ENCODE results near the gene NUP214. TPM values are rescaled to one million over a fixed set of nuclear protein-coding genes. Genes with fewer than 3 reads are reported as not detected.
A peak's percentile ranks its signal among the peaks of the same experiment; 100 is the strongest.

The NUP214 gene
- 53.0 TPM for total RNA-seq

- Histone ChIP-seq H3K27me3 (ENCODE audit: insufficient read depth, low read length) (no peaks in the 10 kb centered on the region), H3K4me1 (ENCODE audit: insufficient read depth, low read length) (peaks cover 21% of the 10 kb centered on the region), H3K9me3 (ENCODE audit: low read depth, low read length) (no peaks in the 10 kb centered on the region), H3K4me3 (ENCODE audit: low read length) (peak within 1 kb of the TSS; percentile 90)
Observed at GRCh38 chr9:131125288-131126058, at the start of gene NUP214. Gene NUP214 (plus strand): TSS chr9:131125586. CDS start chr9:131125705, 119 bp downstream.

GRCh38 chr9:131076347-131077195, 48.8 kb upstream of the NUP214 start:
- Histone ChIP-seq H3K4me1 (ENCODE audit: insufficient read depth, low read length) (no peaks in the 10 kb centered on the region), H3K9me3 (ENCODE audit: low read depth, low read length) (no peaks in the 10 kb centered on the region), H3K27me3 (ENCODE audit: insufficient read depth, low read length) (no peaks in the 10 kb centered on the region), H3K4me3 (ENCODE audit: low read length) (no peak overlapping the region)

DNA sequence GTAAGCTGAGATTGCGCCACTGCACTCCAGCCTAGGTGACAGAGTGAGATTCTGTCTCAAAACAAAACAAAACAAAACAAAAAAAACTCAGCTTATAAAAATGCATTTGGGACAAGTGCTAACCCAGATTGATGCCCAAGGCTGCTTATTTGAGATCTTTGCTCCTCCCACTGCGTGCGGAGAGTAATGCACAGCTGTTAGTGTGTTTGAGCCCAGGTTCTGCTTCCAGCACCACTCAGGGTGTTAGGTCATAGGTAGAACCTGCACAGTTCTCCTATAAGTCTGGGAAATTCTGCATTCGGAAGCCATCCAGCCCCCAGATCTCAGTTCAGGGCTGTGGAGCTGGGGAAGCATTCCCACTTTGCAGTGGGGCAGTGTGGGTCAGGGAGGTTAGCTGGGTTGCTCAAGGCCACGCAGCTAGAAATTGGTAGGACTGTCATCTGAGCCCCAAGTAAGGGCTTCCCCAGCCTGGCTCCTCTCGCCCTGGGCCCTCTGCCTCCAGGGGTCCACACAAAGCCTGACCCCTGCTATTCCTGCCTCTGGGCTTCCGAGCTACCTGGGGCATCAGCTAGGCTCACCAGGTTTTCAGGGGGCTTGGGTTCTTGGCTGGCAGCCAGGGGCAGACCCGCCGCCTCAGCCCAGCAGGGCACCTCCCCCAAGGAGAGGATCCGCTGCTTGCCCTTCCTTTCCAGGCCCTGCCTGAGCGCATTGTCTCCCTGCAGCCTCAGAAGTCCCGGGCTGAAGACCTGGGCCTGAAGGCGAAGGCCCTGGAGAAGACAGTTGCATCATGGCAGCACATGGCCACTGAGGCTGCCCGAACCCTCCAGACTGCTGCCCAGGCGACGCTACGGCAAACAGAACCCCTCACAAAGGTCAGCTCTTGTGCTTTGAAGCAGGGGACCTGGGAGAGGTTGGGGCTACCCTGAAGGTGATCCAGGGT, 46.7 kb upstream of the NUP214 start:
- no peak overlapping the region for H3K4me3 ChIP-seq (ENCODE audit: low read length)
- no peaks in the 10 kb centered on the region for H3K9me3 ChIP-seq (ENCODE audit: low read depth, low read length)
- no peaks in the 10 kb centered on the region for H3K4me1 ChIP-seq (ENCODE audit: insufficient read depth, low read length)
- no peaks in the 10 kb centered on the region for H3K27me3 ChIP-seq (ENCODE audit: insufficient read depth, low read length)

GRCh38 chr9:131080589-131080988, 44.8 kb upstream of the NUP214 start:
- no peak overlapping the region for H3K4me3 ChIP-seq (ENCODE audit: low read length)
- H3K9me3 ChIP-seq (ENCODE audit: low read depth, low read length), result no peaks in the 10 kb centered on the region
- H3K27me3 ChIP-seq (ENCODE audit: insufficient read depth, low read length), result no peaks in the 10 kb centered on the region
- H3K4me1 ChIP-seq (ENCODE audit: insufficient read depth, low read length), result no peaks in the 10 kb centered on the region

- no peaks in the 10 kb centered on the region for H3K4me1 ChIP-seq (ENCODE audit: insufficient read depth, low read length)
- H3K4me3 ChIP-seq (ENCODE audit: low read length), result no peak overlapping the region
- H3K27me3 ChIP-seq (ENCODE audit: insufficient read depth, low read length), result no peaks in the 10 kb centered on the region
- no peaks in the 10 kb centered on the region for H3K9me3 ChIP-seq (ENCODE audit: low read depth, low read length)
Observed at GRCh38 chr9:131081868-131082267, 43.5 kb upstream of the NUP214 start.

DNA sequence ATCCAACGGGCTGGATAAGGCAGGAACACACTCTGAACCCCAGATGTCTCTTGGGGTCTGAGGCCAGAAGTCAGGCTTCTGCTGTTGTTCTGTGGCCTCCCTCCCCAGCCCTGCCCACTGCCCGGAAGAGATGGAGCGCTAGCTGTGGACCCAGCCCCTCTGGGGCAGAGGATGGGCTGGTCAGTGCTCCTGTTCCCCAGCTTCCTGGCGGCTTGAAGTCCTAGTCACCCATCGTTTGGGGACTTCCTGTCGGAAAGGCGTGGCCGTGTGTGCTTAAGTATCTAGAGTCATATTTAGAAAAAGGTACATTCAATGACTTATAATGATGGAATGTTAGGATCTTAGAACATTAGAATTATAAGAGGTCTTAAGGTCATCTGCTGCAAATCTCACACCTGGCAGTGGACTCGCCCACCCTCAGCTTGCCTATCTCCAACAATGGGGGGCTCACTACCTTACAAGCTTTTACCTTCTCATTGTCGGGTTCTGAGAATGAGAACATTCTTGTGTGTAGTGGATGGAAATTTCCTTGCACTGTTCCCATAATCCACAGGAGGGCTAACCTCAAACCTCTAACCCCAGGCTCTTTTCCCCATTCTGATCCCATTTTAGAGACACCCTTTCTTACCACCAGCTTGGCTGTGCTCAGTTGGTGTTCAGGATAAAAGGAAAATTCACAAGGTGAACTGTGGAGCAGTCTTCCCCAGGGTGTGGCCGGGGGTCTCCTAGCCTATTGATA, 42.4 kb upstream of the NUP214 start:
- Histone ChIP-seq H3K4me1 (ENCODE audit: insufficient read depth, low read length) (no peaks in the 10 kb centered on the region), H3K9me3 (ENCODE audit: low read depth, low read length) (no peaks in the 10 kb centered on the region), H3K4me3 (ENCODE audit: low read length) (no peak overlapping the region), H3K27me3 (ENCODE audit: insufficient read depth, low read length) (no peaks in the 10 kb centered on the region)

DNA sequence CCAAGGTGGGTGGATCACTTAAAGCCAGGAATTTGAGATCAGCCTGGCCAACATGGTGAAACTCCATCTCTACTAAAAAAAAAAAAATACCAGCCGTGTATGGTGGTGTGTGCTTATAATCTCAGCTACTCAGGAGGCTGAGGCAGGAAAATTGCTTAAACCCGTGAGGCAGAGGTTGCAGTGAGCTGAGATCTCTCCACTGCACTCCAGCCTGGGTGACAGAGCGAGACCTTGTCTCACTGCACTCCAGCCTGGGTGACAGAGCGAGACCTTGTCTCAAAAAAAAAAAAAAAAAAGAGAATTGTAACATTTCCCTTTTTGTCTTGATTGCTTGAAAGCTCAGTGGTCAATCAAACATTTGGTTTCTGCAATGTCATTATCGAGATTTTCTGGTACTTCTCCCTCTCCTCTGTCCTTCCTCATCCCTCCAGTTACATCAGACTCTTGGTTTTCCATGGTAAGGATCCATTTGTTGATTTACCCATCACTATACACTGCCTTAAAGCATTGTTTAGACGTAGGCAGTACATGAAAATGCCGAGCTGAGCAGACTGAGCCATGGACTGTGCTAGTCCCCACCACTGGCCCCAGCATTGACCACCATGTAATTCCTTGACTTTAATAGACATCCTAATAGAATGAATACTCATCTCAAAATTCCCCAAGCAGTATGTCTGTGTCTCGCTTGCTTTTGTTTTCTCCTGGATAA, 40.6 kb upstream of the NUP214 start:
- Histone ChIP-seq H3K4me1 (ENCODE audit: insufficient read depth, low read length) (no peaks in the 10 kb centered on the region), H3K27me3 (ENCODE audit: insufficient read depth, low read length) (no peaks in the 10 kb centered on the region)

DNA sequence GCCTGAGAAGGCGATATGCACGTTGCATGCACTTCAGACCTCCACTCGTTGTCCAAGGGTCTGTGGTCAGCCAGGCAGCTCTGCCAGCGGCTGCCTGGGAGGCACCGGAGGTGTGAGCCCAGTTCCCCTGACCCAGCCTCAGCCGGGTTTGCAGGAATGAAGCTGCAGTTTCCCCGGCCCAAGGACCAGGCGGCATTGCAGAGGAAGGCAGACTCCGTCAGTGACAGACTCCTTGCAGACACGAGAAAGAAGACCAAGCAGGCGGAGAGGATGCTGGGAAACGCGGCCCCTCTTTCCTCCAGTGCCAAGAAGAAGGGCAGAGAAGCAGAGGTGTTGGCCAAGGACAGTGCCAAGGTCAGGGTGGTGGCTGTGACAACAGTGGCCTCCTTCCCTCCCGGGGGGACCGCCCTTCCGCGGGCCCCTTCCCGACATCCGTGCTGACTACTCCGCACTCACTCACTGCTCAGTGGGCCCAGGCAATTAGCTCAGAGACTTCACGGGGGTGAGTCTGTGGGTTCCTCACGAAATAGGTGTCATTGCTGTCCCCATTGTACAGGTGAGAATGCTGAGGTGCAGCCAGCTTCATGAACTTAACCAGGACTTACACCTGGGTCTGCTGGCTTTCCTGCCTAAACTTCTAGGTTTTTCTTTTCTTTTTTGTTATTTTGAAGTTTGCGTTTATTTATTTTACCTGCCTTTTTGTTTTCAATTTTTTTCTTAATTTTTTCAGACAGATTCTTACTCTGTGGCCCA, 39.8 kb upstream of the NUP214 start:
- no peaks in the 10 kb centered on the region for H3K4me1 ChIP-seq (ENCODE audit: insufficient read depth, low read length)
- no peaks in the 10 kb centered on the region for H3K27me3 ChIP-seq (ENCODE audit: insufficient read depth, low read length)
- H3K4me3 ChIP-seq (ENCODE audit: low read length), result no peak overlapping the region
- no peaks in the 10 kb centered on the region for H3K9me3 ChIP-seq (ENCODE audit: low read depth, low read length)

More for the DNA sequence above, 40.6 kb upstream of the NUP214 start:
- no peak overlapping the region for H3K4me3 ChIP-seq (ENCODE audit: low read length)
- H3K9me3 ChIP-seq (ENCODE audit: low read depth, low read length), result no peaks in the 10 kb centered on the region

DNA sequence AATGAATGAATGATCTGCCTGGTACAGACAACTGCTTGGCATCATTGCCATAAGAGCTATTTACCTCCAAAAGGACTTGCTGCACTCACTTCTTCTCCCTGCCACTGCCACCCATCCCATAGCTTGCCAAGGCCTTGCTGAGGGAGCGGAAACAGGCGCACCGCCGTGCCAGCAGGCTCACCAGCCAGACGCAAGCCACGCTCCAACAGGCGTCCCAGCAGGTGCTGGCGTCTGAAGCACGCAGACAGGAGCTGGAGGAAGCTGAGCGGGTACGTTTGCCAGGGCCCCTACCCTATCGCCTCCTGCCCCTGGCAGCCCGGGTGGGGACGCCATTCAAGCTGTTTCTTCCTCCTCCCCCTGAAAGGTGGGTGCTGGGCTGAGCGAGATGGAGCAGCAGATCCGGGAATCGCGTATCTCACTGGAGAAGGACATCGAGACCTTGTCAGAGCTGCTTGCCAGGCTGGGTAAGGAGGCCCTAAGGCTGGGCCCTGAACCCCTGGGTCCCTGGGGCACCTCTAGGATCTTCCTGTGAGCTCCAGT, 38.0 kb upstream of the NUP214 start:
- no peak overlapping the region for H3K4me3 ChIP-seq (ENCODE audit: low read length)
- no peaks in the 10 kb centered on the region for H3K27me3 ChIP-seq (ENCODE audit: insufficient read depth, low read length)
- no peaks in the 10 kb centered on the region for H3K4me1 ChIP-seq (ENCODE audit: insufficient read depth, low read length)
- H3K9me3 ChIP-seq (ENCODE audit: low read depth, low read length), result no peaks in the 10 kb centered on the region

DNA sequence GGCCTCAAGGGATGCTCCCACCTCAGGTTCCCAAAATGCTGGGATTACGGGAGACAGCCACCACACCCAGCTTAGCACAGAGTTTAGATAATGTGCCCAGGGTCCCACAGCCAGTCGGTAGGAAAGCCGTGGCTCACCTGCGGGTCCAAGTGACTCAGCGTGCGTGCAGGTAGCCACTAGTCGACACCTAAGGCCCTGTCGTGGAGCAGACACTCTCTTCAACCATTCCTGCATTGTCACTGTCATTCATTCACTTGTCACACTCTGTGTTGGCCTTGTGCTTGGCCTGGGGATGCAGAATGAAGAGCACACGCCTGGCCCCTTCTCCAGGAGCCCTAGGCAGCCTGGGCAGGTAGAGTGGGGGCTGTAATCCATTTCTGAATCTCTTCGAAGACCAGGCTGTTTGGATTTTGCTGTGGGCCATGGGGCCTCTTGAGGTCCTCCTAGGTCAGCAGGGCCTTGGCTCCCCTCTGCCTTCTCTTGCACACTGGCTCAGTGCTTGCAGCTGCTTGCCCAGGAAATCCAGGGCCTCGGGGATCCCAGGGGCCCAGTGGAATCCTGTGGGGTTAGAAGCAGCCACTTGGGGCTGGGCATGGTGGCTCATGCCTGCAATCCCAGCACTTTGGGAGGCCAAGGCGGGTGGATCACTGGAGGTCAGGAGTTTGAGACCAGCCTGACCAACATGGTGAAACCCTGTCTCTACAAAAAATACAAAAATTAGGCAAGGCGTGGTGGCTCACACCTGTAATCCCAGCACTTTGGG, 35.2 kb upstream of the NUP214 start:
- peaks cover 7% of the 10 kb centered on the region for H3K27me3 ChIP-seq (ENCODE audit: insufficient read depth, low read length)
- no peak overlapping the region for H3K4me3 ChIP-seq (ENCODE audit: low read length)
- no peaks in the 10 kb centered on the region for H3K4me1 ChIP-seq (ENCODE audit: insufficient read depth, low read length)
- no peaks in the 10 kb centered on the region for H3K9me3 ChIP-seq (ENCODE audit: low read depth, low read length)

- Histone ChIP-seq H3K4me3 (ENCODE audit: low read length) (no peak overlapping the region), H3K9me3 (ENCODE audit: low read depth, low read length) (no peaks in the 10 kb centered on the region), H3K27me3 (ENCODE audit: insufficient read depth, low read length) (peaks cover 13% of the 10 kb centered on the region), H3K4me1 (ENCODE audit: insufficient read depth, low read length) (peaks cover under 1% of the 10 kb centered on the region)
Observed at GRCh38 chr9:131091352-131091992, 33.9 kb upstream of the NUP214 start.

DNA sequence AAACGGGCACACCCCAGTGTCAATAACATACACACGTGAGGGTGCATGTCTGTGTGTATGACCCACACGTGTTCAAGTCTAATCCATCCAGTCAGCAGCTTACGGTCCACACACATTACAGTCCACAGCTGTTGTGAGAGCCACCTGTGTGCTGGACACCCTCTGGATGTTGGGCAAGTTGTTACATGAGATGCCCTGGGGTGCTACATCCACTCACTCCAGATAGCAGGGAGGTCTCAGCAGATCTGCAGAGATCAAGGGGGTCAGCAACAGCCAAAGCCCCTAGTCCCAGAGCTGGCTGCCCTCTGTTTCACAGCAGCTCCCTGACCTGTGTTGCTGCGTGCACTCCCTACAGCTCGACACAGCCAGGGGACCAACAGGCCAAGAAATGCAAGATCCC, 33.4 kb upstream of the NUP214 start:
- H3K9me3 ChIP-seq (ENCODE audit: low read depth, low read length), result no peaks in the 10 kb centered on the region
- H3K4me3 ChIP-seq (ENCODE audit: low read length), result no peak overlapping the region
- peaks cover 6% of the 10 kb centered on the region for H3K4me1 ChIP-seq (ENCODE audit: insufficient read depth, low read length)
- H3K27me3 ChIP-seq (ENCODE audit: insufficient read depth, low read length), result peaks cover 18% of the 10 kb centered on the region

Data from mononuclear cell (primary cell).